NCI-H1105 (cell line): Measurements from ENCODE around the gene PCDH9.
"Not testable (repeated sequence)": the region's sequence is repeated elsewhere in the genome, so short reads cannot be mapped to it uniquely, and the experiment has no call there.

Experiments
- DNase-seq: peaks from one replicate; lab custom pipeline; 2025; lab: John Stamatoyannopoulos, UW

PCDH9 gene

GRCh38 chr13:66896933-66897332, 333.2 kb downstream of the PCDH9 start:
- DNase-seq, result no peak

DNA sequence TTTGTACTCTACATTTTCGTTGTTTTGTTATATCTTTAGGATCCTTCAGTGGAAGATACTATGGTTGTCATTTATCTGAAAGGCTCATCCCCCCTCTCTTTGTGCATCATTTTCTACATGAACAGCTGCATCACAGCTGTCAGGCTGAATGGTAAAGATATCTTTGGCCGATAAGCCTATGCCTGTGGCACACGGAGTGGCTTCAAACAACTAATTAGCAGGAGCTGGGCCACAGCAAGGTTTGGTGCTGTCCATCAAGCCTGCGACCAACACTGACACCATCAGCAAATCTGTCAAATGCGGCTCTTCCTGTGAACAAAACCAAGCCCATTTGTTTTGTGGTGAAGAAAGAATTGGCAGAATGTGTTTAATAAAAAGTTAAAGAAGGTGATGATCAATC, 334.4 kb downstream of the PCDH9 start:
- no peak for DNase-seq

DNA sequence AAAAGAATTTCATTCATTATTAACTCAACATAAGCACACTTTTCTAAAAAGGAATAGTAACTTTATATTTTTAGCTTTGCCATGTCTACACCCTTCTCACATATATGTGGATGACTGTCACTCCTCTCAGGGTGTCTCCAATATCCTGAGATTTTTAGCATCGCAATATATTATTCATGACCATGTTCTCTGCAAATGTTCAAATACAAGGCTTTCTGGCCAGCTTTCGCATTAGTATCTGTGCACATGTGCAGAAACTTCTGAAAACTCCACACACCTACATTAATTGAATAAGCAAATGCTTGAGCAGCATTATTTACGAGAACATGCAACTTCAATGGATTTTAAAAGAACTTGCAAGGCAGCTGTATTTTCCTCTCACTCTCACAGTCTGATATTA, 334.8 kb downstream of the PCDH9 start:
- no peak for DNase-seq

- no peak for DNase-seq
These were observed 341.4 kb downstream of the PCDH9 start for GRCh38 chr13:66888698-66889097.

GRCh38 chr13:66887088-66887487, 343.0 kb downstream of the PCDH9 start:
- DNase-seq, result peak; percentile 23

GRCh38 chr13:66886264-66886663, 343.9 kb downstream of the PCDH9 start:
- DNase-seq, result peak; percentile 51

GRCh38 chr13:66881170-66881569, 349.0 kb downstream of the PCDH9 start:
- DNase-seq, result not testable (repeated sequence)

DNA sequence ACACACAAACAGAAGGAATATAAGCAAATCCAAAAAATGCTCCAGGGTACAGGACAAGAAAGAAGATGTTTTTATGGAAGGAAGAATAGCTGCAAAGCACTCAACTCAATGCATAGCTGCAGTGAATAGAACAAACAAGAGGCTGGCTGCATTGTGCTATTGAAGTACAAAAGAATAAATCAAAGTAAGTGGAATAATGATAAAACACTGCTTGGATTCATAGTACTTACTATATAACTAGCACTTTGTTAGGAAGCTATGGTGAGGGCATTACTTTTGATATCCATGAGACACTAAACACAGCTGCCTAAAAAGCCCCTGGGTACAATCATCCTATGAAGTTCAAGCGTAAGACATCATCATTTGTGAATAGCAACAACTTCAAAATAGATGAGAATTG, 350.1 kb downstream of the PCDH9 start:
- no peak for DNase-seq

DNA sequence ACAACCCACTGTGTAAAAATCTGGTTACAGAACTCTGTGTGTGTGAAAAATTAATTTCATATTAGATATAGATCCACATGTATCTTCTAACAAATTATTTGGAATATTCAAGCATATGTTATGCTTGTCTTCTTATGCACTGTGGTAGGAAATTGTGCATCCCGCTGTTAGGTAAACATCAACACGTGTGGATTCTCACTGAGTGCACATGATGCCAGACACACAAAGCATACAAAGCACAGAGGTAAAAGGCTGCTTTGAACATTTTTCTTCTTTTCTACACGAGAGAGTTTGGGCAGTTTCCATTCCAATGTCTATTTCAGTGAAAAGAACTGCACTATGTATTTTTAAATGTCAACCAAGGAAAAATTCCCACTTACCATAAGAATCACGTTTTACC, 354.9 kb downstream of the PCDH9 start:
- DNase-seq, result no peak

- DNase-seq, result no peak
These were observed 365.5 kb downstream of the PCDH9 start for GRCh38 chr13:66864627-66865026.

GRCh38 chr13:66860878-66861417, 369.2 kb downstream of the PCDH9 start:
- DNase-seq, result no peak

GRCh38 chr13:66859934-66860877, 369.9 kb downstream of the PCDH9 start:
- no peak for DNase-seq

- DNase-seq, result no peak
These were observed 371.1 kb downstream of the PCDH9 start for GRCh38 chr13:66859078-66859477.

- no peak for DNase-seq
These were observed 372.0 kb downstream of the PCDH9 start for GRCh38 chr13:66858163-66858562.

DNA sequence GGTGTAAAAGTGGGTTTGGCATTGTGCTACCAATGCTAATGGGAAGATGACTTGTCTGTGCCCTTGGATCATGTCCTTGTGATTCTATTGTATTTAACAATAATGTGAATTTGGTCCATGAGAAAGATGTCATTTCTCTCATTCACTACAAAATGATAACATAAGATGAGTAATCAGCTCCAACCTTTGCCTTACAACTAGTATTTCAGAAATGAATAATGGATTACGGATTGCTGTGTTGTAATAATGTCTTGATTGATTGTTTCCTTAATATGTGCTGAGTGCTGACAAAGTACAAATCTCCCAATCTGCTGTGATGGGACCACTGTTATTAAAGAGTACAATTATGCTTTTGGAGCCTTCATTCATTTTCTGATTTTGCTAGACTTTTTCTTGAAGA, 375.0 kb downstream of the PCDH9 start:
- no peak for DNase-seq

GRCh38 chr13:66853564-66853963, 376.6 kb downstream of the PCDH9 start:
- DNase-seq, result no peak

DNA sequence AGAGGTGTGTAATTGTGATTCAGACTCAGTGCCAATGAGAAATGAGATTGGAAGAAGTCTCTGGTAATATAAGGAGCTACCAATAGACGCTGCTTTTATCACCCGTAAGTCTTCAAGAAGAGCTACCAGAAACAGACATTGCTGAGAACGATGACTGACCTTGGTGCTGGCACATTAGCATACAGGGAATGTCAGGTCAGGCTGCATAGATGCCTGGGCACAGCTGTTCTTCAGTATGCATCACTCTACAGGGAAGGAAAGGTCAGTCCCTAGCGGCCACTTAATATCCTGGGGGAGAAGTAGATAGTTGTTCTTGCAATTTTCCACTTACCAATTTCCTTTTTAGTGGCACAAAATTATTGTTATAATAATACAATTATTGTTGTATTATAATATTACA, 380.4 kb downstream of the PCDH9 start:
- no peak for DNase-seq

DNA sequence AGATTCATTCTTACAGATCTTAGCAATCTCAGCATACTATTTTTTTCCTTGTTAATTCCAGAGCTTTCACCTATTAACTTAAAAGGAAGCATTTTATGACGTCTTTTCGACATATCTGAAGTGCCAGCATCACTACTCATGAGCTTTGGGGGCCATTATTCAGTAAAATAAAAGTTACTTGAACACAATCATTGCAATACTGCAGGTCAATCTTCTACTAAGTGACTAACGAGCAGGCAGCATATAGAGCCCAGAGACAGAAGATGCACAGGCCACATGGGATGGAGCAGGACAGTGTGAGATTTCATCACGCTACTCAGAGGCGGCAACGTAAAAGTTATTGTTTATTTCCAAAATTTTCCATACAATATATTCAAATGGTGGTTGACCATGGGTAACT, 382.6 kb downstream of the PCDH9 start:
- no peak for DNase-seq

DNA sequence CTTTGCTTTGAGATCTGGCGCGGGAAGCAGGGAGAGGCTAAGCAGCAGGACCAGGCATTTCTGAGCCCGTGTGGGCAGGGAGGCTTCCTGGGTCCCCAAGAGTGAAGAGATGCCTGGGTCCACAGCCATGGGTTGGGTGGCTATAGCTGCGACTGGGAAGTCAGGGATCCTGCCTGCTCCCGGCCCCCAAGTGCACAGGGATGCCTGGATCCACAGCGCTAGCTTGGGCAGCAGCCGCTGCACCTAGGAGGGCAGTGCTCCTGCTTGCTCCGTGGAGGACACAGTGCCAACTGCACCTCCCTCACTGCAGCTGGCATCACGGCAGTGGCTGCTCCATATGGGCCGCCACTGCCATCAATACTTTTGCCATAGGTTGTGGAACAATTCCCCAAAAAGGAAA, 384.7 kb downstream of the PCDH9 start:
- DNase-seq, result no peak

DNA sequence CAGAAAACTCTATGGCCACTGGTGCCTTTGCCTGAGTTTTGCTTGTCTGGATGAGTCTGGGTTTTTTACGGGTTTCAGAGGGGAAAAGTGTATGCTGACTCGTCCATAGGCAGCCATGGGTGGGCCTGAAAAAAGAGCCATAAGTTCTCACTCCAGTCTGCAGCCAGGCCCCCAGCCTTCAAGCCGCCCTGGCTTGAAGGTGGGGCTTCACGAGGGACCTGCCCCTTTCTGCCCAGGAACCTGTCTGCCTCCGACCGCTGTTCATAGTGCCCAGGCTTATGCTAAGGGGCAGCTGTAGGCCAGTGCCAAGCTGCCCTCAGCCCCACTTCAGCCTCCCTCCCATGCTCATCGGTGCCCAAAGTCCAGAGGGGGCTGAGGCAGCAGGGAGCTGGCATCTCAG, 385.2 kb downstream of the PCDH9 start:
- DNase-seq, result no peak

- DNase-seq, result no peak
These were observed 387.4 kb downstream of the PCDH9 start for GRCh38 chr13:66842766-66843165.

- no peak for DNase-seq
These were observed 389.5 kb downstream of the PCDH9 start for GRCh38 chr13:66840621-66841020.

DNA sequence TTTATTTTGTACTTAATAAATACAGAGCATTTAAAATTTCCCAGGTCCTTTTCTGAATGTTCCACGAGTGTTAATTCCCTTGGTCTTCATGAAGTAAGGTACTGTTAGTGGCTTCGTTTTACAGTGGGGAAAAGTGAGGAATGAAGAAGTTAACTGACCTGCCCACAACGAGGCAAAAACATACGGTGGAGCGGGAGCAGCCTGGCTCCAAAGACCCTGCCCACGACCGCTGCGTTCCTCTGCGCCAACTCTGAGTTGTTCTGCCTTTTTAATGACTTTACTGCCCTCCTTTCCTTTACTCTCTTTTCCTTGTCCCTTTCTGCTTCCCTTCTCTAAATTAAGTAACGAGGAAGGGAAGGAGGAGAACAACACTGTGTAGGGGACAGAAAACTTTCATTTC, 392.9 kb downstream of the PCDH9 start:
- no peak for DNase-seq
